SH-SY5Y (cell line): ENCODE results near the gene B4GALNT3.

Source experiments
- GATA2 ChIP-seq: IDR thresholded peaks from 2 replicates; pipeline ENCODE4 v1.6.1; 2011; ENCODE audit warnings: mild to moderate bottlenecking, low read depth, low read length
- GATA3 ChIP-seq: IDR thresholded peaks from 2 replicates; pipeline ENCODE4 v1.6.1; 2011; ENCODE audit warnings: low read depth, mild to moderate bottlenecking, low read length, moderate library complexity

- TF ChIP-seq GATA2 (no peak), GATA3 (no peak)
These were observed 807 bp downstream of the B4GALNT3 start for GRCh38 chr12:460261-461230.
